ENCODE measurements around the gene LNX1. TPM values are rescaled to one million over a fixed set of nuclear protein-coding genes. Genes with fewer than 3 reads are reported as not detected.

The LNX1 gene
- total and polyA plus RNA-seq, 9 of the 15 experiments (the other 6 are each of a cell fraction or from before 2014, with no cell fraction given), result 0.40 to 3.6 (median 2.2) TPM

DNA sequence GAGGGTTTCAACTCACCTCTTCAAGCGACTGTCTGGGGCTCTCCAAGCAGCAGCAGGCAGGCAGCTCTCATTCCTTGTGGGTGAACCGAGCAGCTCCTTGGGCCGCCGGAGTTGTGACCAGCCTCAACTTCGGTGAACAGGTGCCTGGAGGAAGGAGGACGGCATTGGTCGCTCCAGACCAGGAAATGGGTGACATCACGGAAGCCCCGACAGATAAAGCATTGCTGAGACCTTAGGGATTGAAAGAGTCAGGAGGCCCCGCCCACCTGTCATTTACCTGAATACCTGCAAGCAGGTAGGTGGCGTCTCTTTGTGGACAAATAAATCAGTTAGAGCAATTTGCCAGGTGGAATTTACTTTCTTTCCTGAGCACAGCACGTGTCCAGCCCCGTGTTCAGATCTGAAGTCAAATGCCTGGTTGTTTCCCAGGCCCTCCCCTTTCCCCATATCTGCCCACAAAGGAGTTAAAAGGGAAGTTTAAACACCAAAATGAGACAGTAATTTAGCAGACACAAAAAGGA lies at the start of gene LNX1 (continued):
- TF ChIP-seq TRIM25 (IDR thresholded peaks at IDR 0.05; ENCODE audit: borderline replicate concordance) (no peak), CREB1 (IDR thresholded peaks at IDR 0.05) (no peak), CREB1 (CRISPR knock-in tag; IDR thresholded peaks at IDR 0.05) (0 out of 2 replicates have a peak, but pooled peaks have one; percentile 26), HDAC2 (IDR thresholded peaks at IDR 0.05) (peak; percentile 30; the same call in 1 of the 2 replicates), XRCC3 (IDR thresholded peaks at IDR 0.05) (no peak), POLR2H (tag; IDR thresholded peaks at IDR 0.05; ENCODE audit: low read depth) (peak; percentile 44; the same call in 1 of the 2 replicates), ATF7 (IDR thresholded peaks at IDR 0.05) (peak; percentile 71; the same call in 1 of the 2 replicates), TAF1 (IDR thresholded peaks at IDR 0.05; ENCODE audit: control insufficient read depth, extremely low read depth, insufficient read depth, low read length, severe bottlenecking) (peak; percentile 38), JUND (IDR thresholded peaks at IDR 0.05; ENCODE audit: borderline replicate concordance, low read depth, low read length) (peak; percentile 39; the same call in 1 of the 2 replicates), JUND (tag; IDR thresholded peaks at IDR 0.05; ENCODE audit: borderline replicate concordance, low read depth, low read length) (no peak), E2F6 (IDR thresholded peaks at IDR 0.05; ENCODE audit: borderline replicate concordance in 1 of 2, extremely low read depth in 1 of 2, insufficient read depth in 1 of 2, insufficient read length in 1 of 2, low read depth in 1 of 2, low read length in 1 of 2, poor library complexity in 1 of 2, severe bottlenecking in 1 of 2) (peak in 1 of 2 experiments; percentile 32), SMAD3 (CRISPR knock-in tag; conservative IDR thresholded peaks at IDR 0.05) (no peak), USF1 (CRISPR knock-in tag; IDR thresholded peaks at IDR 0.05) (peak; percentile 32; the same call in 1 of the 2 replicates), PHF8 (IDR thresholded peaks at IDR 0.05; ENCODE audit: borderline replicate concordance, low read length) (peak; percentile 19; the same call in 1 of the 2 replicates), RBFOX2 (IDR thresholded peaks at IDR 0.05; ENCODE audit: low read depth, low read length) (peak; percentile 65), ATF3 (IDR thresholded peaks at IDR 0.05) (peak; percentile 41; the same call in 1 of the 2 replicates), ATF3 (CRISPR knock-in tag; conservative IDR thresholded peaks at IDR 0.05) (no peak), E2F3 (CRISPR knock-in tag; IDR thresholded peaks at IDR 0.05) (0 out of 2 replicates have a peak, but pooled peaks have one; percentile 9), ZFPM2 (CRISPR knock-in tag; IDR thresholded peaks at IDR 0.05) (0 out of 2 replicates have a peak, but pooled peaks have one; percentile 50), ZNF780A (CRISPR knock-in tag; IDR thresholded peaks at IDR 0.05) (no peak), POLR2G (IDR thresholded peaks at IDR 0.05; ENCODE audit: low read depth, low read length) (peak; percentile 71), ZNF717 (CRISPR knock-in tag; IDR thresholded peaks at IDR 0.05) (no peak), ZNF263 (CRISPR knock-in tag; IDR thresholded peaks at IDR 0.05; ENCODE audit: borderline replicate concordance) (0 out of 2 replicates have a peak, but pooled peaks have one; percentile 17)
- TF ChIP-seq, protein P1, sequence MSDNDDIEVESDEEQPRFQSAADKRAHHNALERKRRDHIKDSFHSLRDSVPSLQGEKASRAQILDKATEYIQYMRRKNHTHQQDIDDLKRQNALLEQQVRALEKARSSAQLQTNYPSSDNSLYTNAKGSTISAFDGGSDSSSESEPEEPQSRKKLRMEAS (CRISPR knock-in tag; IDR thresholded peaks at IDR 0.05), result peak; percentile 46
